ENCODE measurements around the gene INPP4A.

Gene INPP4A

GRCh38 chr2:98514879-98515249 is 70.2 kb downstream of the INPP4A start:
- no peak for DNase-seq (ENCODE audit: low read depth)

GRCh38 chr2:98515250-98515991 is 70.8 kb downstream of the INPP4A start:
- DNase-seq (ENCODE audit: low read depth) = no peak

GRCh38 chr2:98516571-98516970 is 71.9 kb downstream of the INPP4A start:
- DNase-seq (ENCODE audit: low read depth) = no peak

- DNase-seq (ENCODE audit: low read depth) = no peak
Observed at GRCh38 chr2:98517636-98518035, 73.0 kb downstream of the INPP4A start.

- no peak for DNase-seq (ENCODE audit: low read depth)
Observed at GRCh38 chr2:98518101-98518500, 73.4 kb downstream of the INPP4A start.

- DNase-seq (ENCODE audit: low read depth) = no peak
Observed at GRCh38 chr2:98519156-98519555, 74.5 kb downstream of the INPP4A start.

- DNase-seq (ENCODE audit: low read depth) = no peak
Observed at GRCh38 chr2:98519851-98520250, 75.2 kb downstream of the INPP4A start.

- no peak for DNase-seq (ENCODE audit: low read depth)
Observed at GRCh38 chr2:98520806-98521205, 76.1 kb downstream of the INPP4A start.

GRCh38 chr2:98521266-98521665 is 76.6 kb downstream of the INPP4A start:
- no peak for DNase-seq (ENCODE audit: low read depth)

GRCh38 chr2:98522854-98523253 is 78.2 kb downstream of the INPP4A start:
- no peak for DNase-seq (ENCODE audit: low read depth)

GRCh38 chr2:98524168-98524567 is 79.5 kb downstream of the INPP4A start:
- DNase-seq (ENCODE audit: low read depth) = no peak

GRCh38 chr2:98528349-98528748 is 83.7 kb downstream of the INPP4A start:
- no peak for DNase-seq (ENCODE audit: low read depth)

- no peak for DNase-seq (ENCODE audit: low read depth)
Observed at GRCh38 chr2:98530114-98530513, 85.5 kb downstream of the INPP4A start.

- no peak for DNase-seq (ENCODE audit: low read depth)
Observed at GRCh38 chr2:98532756-98533155, 88.1 kb downstream of the INPP4A start.

GRCh38 chr2:98533547-98533946 is 88.9 kb downstream of the INPP4A start:
- no peak for DNase-seq (ENCODE audit: low read depth)

- no peak for DNase-seq (ENCODE audit: low read depth)
Observed at GRCh38 chr2:98534761-98535160, 90.1 kb downstream of the INPP4A start.

- no peak for DNase-seq (ENCODE audit: low read depth)
Observed at GRCh38 chr2:98535971-98536677, 91.5 kb downstream of the INPP4A start.

- DNase-seq (ENCODE audit: low read depth) = no peak
Observed at GRCh38 chr2:98537390-98538126, 92.9 kb downstream of the INPP4A start.

GRCh38 chr2:98538280-98539041 is 93.8 kb downstream of the INPP4A start:
- no peak for DNase-seq (ENCODE audit: low read depth)

GRCh38 chr2:98539056-98539735 is 94.5 kb downstream of the INPP4A start:
- DNase-seq (ENCODE audit: low read depth) = no peak

GRCh38 chr2:98540536-98540935 is 95.9 kb downstream of the INPP4A start:
- no peak for DNase-seq (ENCODE audit: low read depth)

- DNase-seq (ENCODE audit: low read depth) = no peak
Observed at GRCh38 chr2:98541489-98541888, 96.8 kb downstream of the INPP4A start.

Measured in CMK (cell line).